ES-I3 (cell line): ENCODE measurements around the gene WSCD2.

ENCODE experiments used
- H3K36me3 ChIP-seq: 2 replicates; pipeline ENCODE4 v1.6.1; 2013; ENCODE audit warnings: mild to moderate bottlenecking, low read length, control low read depth, moderate library complexity; ENCODE audit not compliant: insufficient read depth
- H3K4me1 ChIP-seq: 2 replicates; pipeline ENCODE4 v1.6.1; 2013; ENCODE audit warnings: mild to moderate bottlenecking, control low read depth, low read length; ENCODE audit not compliant: insufficient read depth
- H3K9ac ChIP-seq: 2 replicates; pipeline ENCODE4 v1.6.1; 2013; ENCODE audit warnings: low read depth, mild to moderate bottlenecking, low read length, moderate library complexity
- H3K9me3 ChIP-seq: 2 replicates; pipeline ENCODE4 v1.6.1; 2013; ENCODE audit warnings: mild to moderate bottlenecking, low read length, moderate library complexity; ENCODE audit not compliant: control insufficient read depth, insufficient read depth

Gene WSCD2

DNA sequence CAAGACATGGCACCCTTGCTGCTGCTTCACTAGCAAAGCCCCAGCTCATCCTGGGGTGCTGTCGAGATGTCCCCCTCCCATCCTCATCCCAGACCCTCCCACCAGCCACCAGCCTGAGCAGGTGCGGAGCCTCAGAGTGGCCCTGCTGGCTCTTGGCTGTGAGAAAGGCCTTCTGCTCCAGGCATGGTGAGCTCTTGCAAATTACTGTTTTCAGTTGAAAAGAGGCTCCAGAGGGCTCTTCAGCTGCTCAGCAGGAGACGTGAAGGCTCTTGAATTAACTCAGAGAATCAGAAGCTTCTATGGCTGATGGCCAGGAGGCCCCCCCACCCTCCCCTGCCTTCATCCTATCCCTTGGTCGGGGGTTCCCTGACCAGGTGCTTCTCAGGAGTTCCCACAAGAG is 44.1 kb downstream of the WSCD2 start:
- no peaks in the 10 kb centered on the region; the same call in 1 of the 2 replicates for H3K9me3 ChIP-seq
- 0 out of 2 replicates have a peak, but pooled peaks cover 3% of the 10 kb centered on the region for H3K36me3 ChIP-seq
- no peaks in the 10 kb centered on the region for H3K4me1 ChIP-seq
- H3K9ac ChIP-seq = no peak overlapping the region

GRCh38 chr12:108173892-108174291 is 44.8 kb downstream of the WSCD2 start:
- H3K9me3 ChIP-seq = no peaks in the 10 kb centered on the region; the same call in 1 of the 2 replicates
- 0 out of 2 replicates have a peak, but pooled peaks cover 3% of the 10 kb centered on the region for H3K36me3 ChIP-seq
- no peak overlapping the region for H3K9ac ChIP-seq
- no peaks in the 10 kb centered on the region for H3K4me1 ChIP-seq

DNA sequence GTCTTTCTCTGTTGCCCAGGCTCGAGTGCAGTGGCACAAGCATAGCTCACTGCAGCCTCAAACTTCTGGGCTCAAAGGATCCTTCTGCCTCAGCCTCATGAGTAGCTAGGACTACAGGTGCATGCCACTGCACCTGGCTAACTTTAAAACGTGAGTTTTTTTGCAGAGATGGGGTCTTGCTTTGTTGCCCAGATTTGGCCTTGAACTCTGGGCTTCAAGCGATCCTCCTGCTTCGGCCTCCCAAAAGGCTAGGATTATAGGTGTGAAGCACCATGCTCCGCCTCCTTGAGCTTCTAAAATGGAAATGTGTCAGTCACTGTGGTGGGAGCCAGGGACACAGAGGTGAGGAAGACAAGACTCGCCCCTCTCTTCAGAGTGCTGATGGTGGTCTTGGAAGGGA is 45.6 kb downstream of the WSCD2 start:
- no peaks in the 10 kb centered on the region; the same call in 1 of the 2 replicates for H3K9me3 ChIP-seq
- H3K36me3 ChIP-seq = 0 out of 2 replicates have a peak, but pooled peaks cover 3% of the 10 kb centered on the region
- H3K9ac ChIP-seq = no peak overlapping the region
- no peaks in the 10 kb centered on the region for H3K4me1 ChIP-seq

- Histone ChIP-seq H3K9me3 (no peaks in the 10 kb centered on the region; the same call in 1 of the 2 replicates), H3K36me3 (0 out of 2 replicates have a peak, but pooled peaks cover 3% of the 10 kb centered on the region), H3K9ac (no peak overlapping the region), H3K4me1 (no peaks in the 10 kb centered on the region)
These were observed 46.2 kb downstream of the WSCD2 start for GRCh38 chr12:108175310-108175709.

DNA sequence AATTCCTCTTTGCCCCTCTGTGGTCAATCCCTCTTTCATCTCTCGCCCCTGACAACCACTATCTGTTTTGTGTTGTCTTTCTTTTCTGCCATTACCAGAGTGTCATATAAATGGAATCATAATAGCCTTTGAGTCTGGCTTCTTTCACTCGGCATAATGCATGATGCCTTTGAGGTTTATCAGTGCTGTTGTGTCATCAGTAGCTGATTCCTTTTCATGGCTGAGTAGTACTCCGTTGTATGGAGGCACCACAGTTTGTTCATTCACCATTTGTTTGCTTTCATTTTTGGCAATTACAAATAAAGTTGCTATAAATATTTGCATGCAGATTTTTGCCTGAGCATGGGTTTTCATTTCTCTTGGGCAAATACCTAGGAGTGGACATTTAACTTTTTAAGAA is 47.2 kb downstream of the WSCD2 start:
- Histone ChIP-seq H3K36me3 (0 out of 2 replicates have a peak, but pooled peaks cover 3% of the 10 kb centered on the region), H3K4me1 (no peaks in the 10 kb centered on the region), H3K9me3 (no peaks in the 10 kb centered on the region; the same call in 1 of the 2 replicates)

DNA sequence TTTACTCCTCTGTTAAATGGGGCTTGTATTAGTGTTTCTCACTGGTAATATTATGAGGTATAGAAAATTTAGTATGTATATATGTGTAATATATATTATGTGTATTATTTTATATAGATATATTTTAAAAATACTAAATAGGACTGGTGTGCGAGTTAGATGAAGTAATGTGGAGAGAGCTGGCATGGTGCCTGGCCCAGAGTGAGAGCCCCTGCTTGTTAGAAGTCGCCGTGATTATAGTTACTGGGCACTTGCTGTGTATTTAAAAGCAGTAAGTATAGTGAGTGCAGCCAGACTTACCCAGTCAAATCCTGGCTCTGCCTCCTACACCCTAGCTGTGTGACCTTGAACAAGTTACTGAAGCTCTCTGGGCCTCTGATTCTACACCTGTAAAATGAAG is 48.0 kb downstream of the WSCD2 start:
- H3K36me3 ChIP-seq = 0 out of 2 replicates have a peak, but pooled peaks cover 3% of the 10 kb centered on the region
- H3K4me1 ChIP-seq = no peaks in the 10 kb centered on the region
- no peak overlapping the region for H3K9ac ChIP-seq
- H3K9me3 ChIP-seq = no peaks in the 10 kb centered on the region; the same call in 1 of the 2 replicates

More for the DNA sequence above, 47.2 kb downstream of the WSCD2 start:
- no peak overlapping the region for H3K9ac ChIP-seq

- H3K36me3 ChIP-seq = 0 out of 2 replicates have a peak, but pooled peaks cover 3% of the 10 kb centered on the region
- H3K9me3 ChIP-seq = no peaks in the 10 kb centered on the region; the same call in 1 of the 2 replicates
- no peak overlapping the region for H3K9ac ChIP-seq
- H3K4me1 ChIP-seq = no peaks in the 10 kb centered on the region
These were observed 50.2 kb downstream of the WSCD2 start for GRCh38 chr12:108179305-108179704.

- Histone ChIP-seq H3K36me3 (0 out of 2 replicates have a peak, but pooled peaks cover 3% of the 10 kb centered on the region), H3K9me3 (no peaks in the 10 kb centered on the region; the same call in 1 of the 2 replicates), H3K9ac (no peak overlapping the region), H3K4me1 (no peaks in the 10 kb centered on the region)
These were observed 51.4 kb downstream of the WSCD2 start for GRCh38 chr12:108180255-108181094.

GRCh38 chr12:108181095-108181454 is 52.0 kb downstream of the WSCD2 start:
- H3K9me3 ChIP-seq = no peaks in the 10 kb centered on the region; the same call in 1 of the 2 replicates
- H3K9ac ChIP-seq = no peak overlapping the region
- 0 out of 2 replicates have a peak, but pooled peaks cover 2% of the 10 kb centered on the region for H3K36me3 ChIP-seq
- no peaks in the 10 kb centered on the region for H3K4me1 ChIP-seq

DNA sequence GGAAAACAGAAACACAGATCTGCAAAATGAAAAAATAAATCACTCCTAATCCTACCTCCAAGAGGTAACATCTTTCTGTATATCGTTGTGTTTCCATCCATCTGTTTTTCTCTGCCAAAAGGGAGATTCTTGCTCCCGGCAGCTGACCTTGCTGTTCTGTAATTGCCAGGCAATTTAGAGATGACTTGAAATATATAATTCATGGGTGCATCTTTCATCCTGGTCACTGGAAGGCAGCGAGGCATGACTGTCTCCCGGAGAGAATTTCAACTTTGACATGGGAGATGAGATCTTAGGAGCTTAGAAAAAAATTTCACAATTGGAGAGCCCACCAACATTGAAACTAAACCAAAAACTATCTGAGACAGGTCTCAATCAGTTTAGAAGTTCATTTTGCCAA is 53.0 kb downstream of the WSCD2 start:
- no peaks in the 10 kb centered on the region for H3K36me3 ChIP-seq
- no peaks in the 10 kb centered on the region; the same call in 1 of the 2 replicates for H3K9me3 ChIP-seq
- H3K4me1 ChIP-seq = no peaks in the 10 kb centered on the region
- H3K9ac ChIP-seq = no peak overlapping the region

DNA sequence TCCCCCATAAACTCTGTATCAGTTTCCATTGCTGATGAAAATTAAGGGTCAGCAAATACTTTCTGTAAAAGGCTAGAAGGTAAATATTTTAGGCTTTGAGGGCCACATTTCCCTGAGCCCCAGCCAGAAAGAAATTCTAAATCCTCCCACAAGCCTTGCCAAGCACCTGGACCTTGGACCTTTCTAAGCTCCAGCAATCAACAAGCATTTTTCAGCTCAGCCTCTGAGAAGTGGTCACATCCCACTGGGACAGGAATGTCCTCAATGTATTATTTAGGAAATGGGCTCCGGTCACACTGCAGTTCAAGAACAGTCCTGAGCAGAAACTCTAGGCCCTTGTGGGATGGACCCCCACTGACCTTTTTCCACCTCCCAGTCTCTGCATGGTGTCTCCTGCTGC is 55.9 kb downstream of the WSCD2 start:
- Histone ChIP-seq H3K4me1 (no peaks in the 10 kb centered on the region), H3K9ac (no peak overlapping the region), H3K9me3 (no peaks in the 10 kb centered on the region), H3K36me3 (no peaks in the 10 kb centered on the region)

DNA sequence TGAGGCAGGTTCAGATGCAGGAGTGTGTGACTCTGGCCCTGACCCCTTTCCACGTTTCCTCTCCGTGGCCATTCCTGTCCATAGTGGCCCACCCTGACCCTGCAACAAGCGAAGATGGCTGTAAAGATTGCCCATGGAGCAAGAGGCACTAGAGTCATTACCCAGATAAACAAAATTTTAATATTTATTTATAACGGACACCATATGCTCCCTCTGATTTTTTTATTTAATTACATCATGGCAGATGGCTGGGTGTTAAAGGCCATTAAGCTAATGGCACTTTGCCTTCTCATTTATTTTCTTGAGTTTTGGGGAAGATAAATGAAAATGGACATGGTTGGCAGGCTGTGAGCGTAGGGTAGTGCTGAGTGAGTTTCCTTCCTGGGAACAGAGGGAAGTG is 58.7 kb downstream of the WSCD2 start:
- Histone ChIP-seq H3K36me3 (no peaks in the 10 kb centered on the region), H3K9ac (no peak overlapping the region), H3K9me3 (no peaks in the 10 kb centered on the region), H3K4me1 (0 out of 2 replicates have a peak, but pooled peaks cover 3% of the 10 kb centered on the region)

DNA sequence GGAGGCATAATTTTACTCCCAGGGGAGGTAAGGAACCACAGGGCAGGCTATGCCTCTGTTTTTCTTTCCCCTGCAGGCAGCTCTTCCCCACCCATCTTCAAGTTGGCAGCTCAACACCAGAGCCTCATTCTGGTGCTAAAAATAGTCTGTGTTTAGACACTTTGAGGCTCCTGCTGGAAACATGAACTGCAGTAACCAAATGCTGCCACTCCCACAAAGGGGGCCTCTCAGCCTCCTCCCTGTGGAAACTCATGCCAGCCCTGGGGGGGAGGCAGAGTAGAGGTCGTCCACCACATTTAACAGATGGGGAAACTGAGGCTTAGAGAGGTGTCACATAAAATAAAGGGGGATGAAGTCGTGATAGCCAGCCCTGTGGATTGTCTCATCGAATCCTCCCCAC is 61.4 kb downstream of the WSCD2 start:
- H3K9ac ChIP-seq = no peak overlapping the region
- no peaks in the 10 kb centered on the region for H3K9me3 ChIP-seq

GRCh38 chr12:108191086-108191485 is 62.0 kb downstream of the WSCD2 start:
- no peaks in the 10 kb centered on the region for H3K9me3 ChIP-seq
- no peaks in the 10 kb centered on the region for H3K36me3 ChIP-seq
- H3K9ac ChIP-seq = no peak overlapping the region
- 0 out of 2 replicates have a peak, but pooled peaks cover 3% of the 10 kb centered on the region for H3K4me1 ChIP-seq

More for the DNA sequence above, 61.4 kb downstream of the WSCD2 start:
- H3K4me1 ChIP-seq = 0 out of 2 replicates have a peak, but pooled peaks cover 3% of the 10 kb centered on the region
- no peaks in the 10 kb centered on the region for H3K36me3 ChIP-seq

DNA sequence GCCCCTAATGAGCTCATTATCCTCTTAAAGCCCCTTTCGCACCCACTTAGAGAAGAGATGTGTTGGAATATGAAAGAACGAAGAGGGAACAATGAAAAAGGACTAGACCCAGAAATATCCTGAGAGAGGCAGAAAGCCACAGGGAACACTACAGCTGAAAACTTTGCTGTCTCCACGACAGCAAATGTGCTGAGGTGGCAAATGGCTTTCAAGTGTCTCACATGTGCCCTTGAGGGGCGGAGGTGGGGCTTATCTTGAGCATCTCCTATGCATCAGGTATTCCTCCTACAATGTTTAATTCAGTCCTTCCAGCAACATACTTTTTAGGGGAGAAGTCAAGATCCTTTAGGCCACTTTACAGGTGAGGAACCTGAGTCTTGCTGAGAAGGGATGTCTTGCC is 62.9 kb downstream of the WSCD2 start:
- Histone ChIP-seq H3K4me1 (0 out of 2 replicates have a peak, but pooled peaks cover 3% of the 10 kb centered on the region), H3K36me3 (no peaks in the 10 kb centered on the region)

More for the DNA sequence above, 62.9 kb downstream of the WSCD2 start:
- H3K9ac ChIP-seq = no peak overlapping the region
- H3K9me3 ChIP-seq = no peaks in the 10 kb centered on the region
